ENCODE data around the gene BRSK2.
"Not testable (repeated sequence)": the region's sequence is repeated elsewhere in the genome, so short reads cannot be mapped to it uniquely, and the experiment has no call there.

The BRSK2 gene

DNA sequence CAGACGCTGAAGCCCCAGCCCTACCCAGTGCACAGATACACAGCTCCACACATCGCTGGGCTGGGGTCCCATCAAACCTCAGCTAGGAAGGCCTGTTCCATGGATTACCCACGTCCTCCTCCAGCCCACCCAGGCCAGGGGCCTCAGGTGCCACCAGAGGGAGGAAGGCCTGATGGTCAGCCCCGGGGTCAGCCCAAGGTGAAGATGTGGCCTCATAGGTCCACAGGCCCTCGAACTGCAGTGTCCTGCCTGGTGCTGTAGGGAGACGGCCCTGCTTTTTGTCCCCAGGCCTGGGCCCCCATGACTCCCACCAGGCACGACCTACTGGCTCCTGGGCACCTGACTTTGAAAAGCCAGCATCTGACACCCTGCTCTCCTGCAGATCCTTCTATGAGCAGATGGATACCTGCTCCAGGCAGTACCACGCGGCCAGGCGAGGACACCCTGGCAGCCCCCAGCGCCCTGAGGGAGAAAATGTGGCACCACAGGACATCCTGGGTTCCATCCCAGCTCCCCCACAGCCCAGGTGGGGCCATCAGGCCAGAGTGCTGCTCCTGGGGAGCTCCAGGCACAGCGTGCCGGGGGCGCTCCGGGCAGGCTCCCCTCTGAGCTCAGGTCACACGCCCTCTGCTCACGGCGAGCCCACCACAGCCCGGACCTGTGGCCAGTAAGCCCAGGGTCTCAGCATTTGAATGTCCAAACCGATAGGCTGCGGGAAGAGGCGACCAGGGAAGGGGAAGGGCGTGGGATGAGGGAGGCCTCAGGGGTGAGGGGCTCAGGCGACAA lies 112.6 kb downstream of the BRSK2 start:
- DNase-seq: no peak

DNA sequence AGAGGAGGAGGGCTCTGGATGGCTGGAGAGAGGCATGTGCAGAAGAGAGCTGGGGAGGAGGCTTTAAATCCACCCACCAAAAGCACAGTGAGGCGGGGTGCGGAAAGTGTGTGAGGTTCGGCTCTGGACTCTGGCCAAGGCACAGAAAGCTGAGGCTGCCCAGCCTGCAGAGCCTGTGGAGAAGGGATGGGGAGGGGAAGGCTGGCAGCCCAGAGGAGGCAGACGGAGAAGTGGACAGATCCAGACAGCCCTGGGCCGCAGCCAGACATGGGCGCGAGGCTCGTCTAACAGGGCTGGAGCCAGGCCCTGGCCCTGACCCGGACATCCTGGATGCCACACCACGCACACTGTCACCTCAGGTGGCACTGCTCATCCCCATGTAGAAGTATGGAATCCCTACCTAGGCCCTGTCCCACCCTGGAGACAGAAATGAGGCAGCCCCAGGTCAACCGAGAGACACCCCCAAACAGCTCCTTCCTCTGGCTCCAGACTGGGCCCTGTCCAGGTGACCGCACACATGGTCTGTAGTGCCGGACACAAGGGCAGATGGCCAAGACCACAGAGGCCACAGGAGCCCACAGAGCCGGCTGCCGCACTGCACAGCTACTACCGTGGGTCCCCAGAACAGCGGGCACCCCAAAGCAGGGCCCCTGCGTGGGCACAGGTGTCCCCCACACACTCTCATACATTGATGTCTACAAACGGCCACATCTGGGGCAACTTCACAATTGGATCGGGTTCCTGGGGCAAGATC lies 113.4 kb downstream of the BRSK2 start:
- no peak for DNase-seq

DNA sequence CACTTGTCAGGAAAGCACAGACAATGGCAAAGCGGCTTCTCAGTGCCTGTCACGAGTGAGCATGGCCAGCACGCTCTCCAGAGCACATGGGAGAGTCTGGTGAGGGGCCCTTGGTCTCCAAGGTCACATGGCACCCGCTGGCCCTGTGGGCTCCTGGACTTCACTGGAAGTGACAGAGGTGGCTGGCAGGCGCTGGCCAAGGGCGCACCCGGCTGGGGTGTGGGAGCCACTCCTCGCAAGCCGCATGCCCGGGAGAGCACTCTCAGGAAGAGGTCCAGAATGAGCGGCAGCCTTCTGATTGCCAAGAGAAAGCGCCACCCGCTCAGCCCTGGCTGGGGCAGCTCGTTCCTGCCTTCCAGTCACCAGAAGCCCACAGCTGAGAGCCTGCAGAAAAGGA lies 114.0 kb downstream of the BRSK2 start:
- no peak for DNase-seq

DNA sequence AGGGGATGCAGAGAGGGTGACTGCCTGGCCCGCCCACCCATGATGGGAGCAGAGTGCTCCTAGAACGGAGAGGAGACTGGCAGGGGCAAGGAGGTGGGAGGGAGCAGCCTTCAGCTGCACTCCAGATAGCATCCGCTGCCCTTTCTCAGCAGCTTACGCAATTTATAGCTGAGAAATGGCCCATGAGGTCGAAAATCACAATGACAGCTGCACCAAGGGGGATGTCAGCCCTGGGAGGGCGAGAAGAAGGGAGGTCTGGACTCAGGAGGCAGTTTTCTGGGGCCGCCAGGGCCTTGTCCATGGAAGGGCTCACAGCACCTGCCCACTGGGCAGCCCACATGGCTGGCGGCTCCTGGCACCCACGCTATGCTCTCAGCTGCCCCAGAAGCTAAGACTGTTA lies 114.4 kb downstream of the BRSK2 start:
- DNase-seq: no peak

DNA sequence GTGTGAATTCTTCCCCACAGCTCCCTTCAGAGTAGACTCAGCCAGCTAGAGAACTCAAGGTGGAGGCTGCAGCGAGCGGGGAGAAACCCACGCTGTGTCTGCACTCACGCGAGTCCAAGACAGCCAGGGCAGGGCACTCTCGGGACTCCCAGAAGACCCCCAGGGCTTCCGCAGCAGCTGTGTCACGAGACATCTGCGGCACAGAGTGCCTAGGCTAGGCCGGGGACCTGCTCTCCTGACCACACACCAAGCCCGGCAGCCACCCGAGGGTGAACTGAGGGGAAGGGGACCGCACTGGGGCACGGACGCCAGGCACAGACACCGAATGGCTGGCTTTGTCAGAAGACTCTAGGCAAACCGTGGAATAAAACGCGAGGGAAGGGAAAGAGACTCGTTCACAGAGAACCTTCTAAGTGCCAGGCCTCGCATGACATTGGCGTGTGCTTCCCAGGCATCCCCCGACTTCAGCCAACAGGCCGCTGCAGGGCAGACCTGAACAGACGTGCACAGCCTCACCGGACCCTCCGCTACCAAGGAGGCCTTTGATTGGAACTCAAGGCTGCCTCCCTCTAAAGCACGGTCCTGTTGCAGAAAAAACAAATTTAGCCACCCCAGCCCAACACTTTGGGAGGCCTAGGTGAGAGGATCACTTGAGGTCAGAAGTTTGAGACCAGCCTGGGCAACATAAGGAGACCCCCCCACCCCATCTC lies 115.0 kb downstream of the BRSK2 start:
- DNase-seq: no peak

DNA sequence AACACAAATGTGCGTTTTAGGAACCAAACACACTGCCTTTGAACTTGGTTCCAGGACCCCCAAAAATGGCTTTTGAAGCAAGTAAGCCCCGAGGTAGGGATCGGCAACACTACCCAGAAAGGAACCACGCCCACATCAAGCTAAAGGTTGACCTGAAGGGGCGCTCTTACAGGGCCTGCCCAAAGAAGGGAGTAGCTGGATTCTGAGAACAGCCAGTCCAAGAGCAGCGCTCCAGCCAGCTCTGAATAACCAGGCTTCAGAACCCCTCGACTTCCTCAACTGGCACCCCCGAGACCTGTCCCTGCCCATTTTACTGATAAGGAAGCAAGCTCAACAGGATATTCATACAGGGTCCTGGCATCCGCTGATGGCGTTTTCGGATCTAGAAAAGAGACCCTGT lies 115.7 kb downstream of the BRSK2 start:
- DNase-seq: no peak

DNA sequence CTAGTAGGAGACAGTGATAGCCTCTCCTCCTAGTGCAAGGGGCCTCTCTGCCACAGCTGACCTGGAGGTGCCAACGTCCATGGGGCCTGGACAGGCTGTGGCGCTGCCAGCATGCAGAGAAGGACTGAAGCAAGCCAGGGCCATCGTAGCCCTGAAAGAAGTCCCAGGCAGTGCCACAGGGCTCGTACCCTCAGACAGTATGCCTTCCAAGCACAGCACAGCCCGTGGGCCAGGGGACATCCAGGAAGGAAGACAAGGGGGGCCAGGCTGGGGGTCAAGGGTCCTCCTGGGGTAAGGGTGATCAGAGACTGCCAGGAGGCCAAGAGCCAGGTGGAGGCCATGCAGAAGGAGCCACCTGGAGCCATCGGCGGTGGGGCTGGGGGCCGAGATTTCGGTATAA lies 117.2 kb downstream of the BRSK2 start:
- no peak for DNase-seq

DNA sequence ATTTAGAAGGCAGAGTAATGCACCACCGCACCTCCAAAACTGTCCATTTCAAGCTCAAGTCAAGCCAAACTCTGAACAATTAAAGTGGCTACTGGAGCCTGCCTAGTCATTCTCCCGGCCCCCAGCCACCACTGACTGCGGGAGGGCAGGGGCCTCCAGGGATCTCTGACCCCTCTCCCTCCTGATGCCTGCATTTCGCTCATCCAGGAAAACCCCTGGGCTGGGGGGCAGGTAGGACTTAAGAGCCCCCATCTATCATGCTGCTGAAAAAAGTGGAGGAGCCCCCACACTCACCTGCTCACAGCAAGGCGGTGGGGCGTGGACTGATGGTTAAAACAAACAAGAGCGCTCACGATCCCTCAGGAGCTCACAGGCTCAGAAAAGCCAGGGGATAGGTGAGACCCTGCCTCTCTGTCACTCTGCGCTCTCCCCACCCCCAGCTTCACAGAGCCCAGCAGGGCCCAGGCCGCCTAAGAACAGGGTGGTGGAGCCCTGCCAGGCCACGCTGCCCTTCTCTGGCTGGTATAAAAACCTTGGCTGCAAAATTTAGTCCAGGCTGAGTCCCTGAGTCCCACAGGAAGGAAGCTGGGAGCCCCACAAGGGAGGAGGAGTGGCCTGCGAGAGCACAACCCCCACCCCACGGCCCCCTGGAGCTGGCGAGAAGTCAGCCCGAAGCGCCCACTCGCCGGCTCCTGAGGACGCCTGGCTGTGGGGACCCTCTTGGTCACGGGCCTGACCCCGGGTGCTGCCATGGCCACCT lies 117.8 kb downstream of the BRSK2 start:
- no peak for DNase-seq

DNA sequence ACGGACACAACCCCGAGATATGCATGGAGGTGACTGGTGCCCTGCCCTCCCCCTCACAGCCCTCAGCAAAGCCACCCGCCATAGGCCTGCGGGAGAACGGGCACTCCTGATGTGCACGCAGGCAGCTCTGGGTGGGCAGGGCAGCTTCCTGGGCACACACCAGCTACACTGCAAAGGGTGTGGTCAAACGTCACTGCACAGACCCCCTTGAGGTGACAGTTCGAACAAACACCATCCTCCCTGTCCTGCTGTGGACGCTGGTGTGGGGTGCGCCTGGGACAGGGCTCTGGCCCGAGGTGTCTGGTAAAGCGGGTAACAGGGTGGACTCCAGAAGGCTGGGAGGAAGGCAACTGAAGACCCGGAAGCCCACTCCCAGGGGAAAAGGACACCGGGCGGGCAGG lies 118.8 kb downstream of the BRSK2 start:
- DNase-seq: no peak

DNA sequence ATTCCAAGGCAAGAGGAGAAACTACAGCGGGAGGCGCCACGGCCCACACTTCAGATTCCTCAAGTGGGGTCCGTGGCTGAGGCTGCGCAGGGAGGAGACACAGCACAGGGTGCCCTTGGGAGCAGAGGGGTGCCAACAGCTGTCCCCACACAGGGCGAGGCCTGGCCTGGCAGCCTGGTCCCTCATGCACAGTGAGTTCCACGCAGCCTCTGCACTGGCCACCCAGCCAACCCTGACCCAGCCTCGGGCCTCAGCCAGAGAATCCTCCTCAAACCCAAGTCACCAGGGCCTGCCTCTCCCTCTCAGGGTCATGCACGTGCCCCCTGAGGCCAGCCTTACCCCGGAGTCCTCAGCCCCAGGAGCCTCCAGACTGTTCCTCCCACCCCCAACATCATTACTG lies 119.3 kb downstream of the BRSK2 start:
- DNase-seq: no peak

DNA sequence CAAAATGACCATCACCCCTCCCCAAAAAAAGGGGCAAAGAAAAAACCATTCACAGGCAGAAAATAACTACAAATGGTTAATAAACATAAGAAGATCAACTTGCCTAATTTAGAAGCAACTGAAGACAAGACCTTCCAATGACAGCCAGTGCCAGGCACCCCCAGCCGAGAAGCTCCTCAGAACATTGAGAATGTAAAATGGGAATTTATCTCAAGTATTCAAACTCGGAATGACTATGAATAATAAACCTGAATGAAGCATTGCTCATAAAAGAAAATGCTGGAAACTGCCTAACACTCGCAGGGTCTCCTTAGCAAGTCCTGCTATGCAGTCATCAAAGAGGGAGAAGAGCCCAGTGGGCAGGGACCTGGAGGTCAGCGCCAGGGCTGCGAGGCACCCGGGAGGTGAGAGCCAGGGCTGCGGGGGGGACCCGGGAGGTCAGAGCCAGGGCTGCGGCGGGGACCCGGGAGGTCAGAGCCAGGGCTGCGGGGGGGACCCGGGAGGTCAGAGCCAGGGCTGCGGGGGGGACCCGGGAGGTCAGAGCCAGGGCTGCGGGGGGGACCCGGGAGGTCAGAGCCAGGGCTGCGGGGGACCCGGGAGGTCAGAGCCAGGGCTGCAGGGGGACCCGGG lies 120.0 kb downstream of the BRSK2 start:
- no peak for DNase-seq

DNA sequence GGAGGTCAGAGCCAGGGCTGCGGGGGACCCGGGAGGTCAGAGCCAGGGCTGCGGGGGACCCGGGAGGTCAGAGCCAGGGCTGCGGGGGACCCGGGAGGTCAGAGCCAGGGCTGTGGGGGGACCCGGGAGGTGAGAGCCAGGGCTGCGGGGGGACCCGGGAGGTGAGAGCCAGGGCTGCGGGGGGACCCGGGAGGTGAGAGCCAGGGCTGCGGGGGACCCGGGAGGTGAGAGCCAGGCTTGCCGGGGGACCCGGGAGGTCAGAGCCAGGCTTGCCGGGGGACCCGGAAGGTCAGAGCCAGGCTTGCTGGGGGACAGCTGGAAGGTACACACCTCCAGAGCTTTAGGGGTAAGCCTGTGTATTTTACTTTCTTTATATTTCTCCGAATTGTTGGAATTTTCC lies 120.6 kb downstream of the BRSK2 start:
- not testable (repeated sequence) for DNase-seq

DNA sequence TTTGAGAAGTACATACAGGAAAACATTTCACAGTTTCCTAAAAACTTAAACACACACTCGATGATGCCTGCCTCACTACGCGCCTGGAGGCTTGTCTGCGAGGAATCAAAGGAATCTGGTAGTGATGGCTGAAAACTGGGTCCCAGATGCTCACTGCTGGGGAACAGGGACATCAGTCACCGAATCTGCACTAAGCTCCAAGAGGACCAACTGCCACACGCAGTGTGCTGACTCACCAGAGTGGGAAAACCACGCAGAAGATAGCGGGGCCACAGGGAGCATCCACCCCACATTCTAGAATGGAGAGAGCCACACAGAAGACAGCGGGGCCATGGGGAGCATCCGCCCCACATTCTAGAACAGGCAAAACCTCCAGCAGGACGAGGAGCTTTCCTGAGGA lies 121.2 kb downstream of the BRSK2 start:
- DNase-seq: no peak

DNA sequence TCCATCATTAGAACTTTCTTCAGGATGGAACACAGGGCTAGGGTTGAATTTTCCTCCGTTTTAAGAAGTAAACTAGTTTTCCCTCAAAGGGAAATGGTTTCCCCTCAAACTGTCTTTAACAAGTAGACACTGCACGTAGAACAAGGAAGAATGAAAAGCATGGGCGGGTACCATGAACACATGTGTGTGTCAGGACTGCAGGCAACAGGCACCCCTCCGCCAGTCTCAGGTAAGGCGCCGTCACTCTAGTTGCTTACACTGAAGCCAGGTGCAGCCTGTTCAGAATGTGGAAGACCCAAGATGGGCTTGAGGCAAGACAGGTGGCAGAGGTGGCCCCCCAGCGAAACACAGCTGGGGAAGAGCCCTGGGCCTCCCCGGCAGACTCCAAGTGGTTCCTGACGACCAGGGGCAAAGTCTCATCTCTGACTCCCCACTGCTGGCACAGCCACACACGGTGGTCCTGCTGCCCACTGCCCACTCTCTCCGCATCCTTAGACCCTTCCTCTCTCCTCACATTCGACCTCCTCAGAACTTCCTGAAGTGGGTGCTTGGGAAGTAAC lies 122.3 kb downstream of the BRSK2 start:
- no peak for DNase-seq
